CD4-positive, CD25-positive, alpha-beta regulatory T cell (primary cell): ENCODE results near the gene SERTAD4. TPM values are rescaled to one million over a fixed set of nuclear protein-coding genes. Genes with fewer than 3 reads are reported as not detected.

Experiments
- ATAC-seq, 2 donors: fragments of 150-1000 bp; cut with Tn5 transposase; one replicate each; pipeline ENCODE4 v1.10.0; 2021; ENCODE audit warnings: low read depth in 2 of 2, moderate number of reproducible peaks in 2 of 2, moderate library complexity in 1 of 2
- DNase-seq, 3 donors: peaks; one replicate each; pipeline versions ENCODE4 v3.0.0 to v3.0.0-alpha.2; 2012 to 2022; ENCODE audit warnings: mixed read lengths in 1 of 3
- H3K27ac ChIP-seq: one replicate; pipeline ENCODE4 v1.7.0; 2013; ENCODE audit warnings: mild to moderate bottlenecking, low read length; ENCODE audit not compliant: insufficient read depth, poor library complexity, severe bottlenecking
- H3K27me3 ChIP-seq: one replicate; pipeline ENCODE4 v1.7.0; 2013; ENCODE audit warnings: low read length; ENCODE audit not compliant: control insufficient read depth, insufficient read depth
- H3K36me3 ChIP-seq: one replicate; pipeline ENCODE4 v1.7.0; 2013; ENCODE audit warnings: mild to moderate bottlenecking, low read length, moderate library complexity; ENCODE audit not compliant: control insufficient read depth, insufficient read depth
- H3K4me1 ChIP-seq: 2 replicates; pipeline ENCODE4 v1.7.0; 2013; ENCODE audit warnings: mild to moderate bottlenecking, low read length; ENCODE audit not compliant: insufficient read depth, control insufficient read depth, poor library complexity, severe bottlenecking
- H3K4me3 ChIP-seq: one replicate; pipeline ENCODE4 v1.7.0; 2013; ENCODE audit warnings: low read depth, mild to moderate bottlenecking, low read length, moderate library complexity
- H3K9me3 ChIP-seq, 2 experiments: 1 replicate in 1 of 2; 2 replicates in 1 of 2; pipeline ENCODE4 v1.7.0; 2013; ENCODE audit warnings: low read length in 2 of 2, mild to moderate bottlenecking in 1 of 2, moderate library complexity in 1 of 2; ENCODE audit not compliant: control insufficient read depth in 2 of 2
- H3K27ac Mint-ChIP-seq, 3 donors: one replicate each; pipeline ENCODE4 v1.8.0; 2020 to 2022; ENCODE audit warnings: mild to moderate bottlenecking in 3 of 3, mixed read lengths in 3 of 3, moderate library complexity in 2 of 3
- H3K27me3 Mint-ChIP-seq: one replicate; pipeline ENCODE4 v1.8.0; 2022; ENCODE audit warnings: mild to moderate bottlenecking, mixed read lengths
- H3K36me3 Mint-ChIP-seq: one replicate; pipeline ENCODE4 v1.8.0; 2020; ENCODE audit warnings: mixed read lengths
- H3K4me1 Mint-ChIP-seq, 4 donors: one replicate each; pipeline ENCODE4 v1.8.0; 2020 to 2022; ENCODE audit warnings: mixed read lengths in 4 of 4, mild to moderate bottlenecking in 1 of 4
- H3K4me3 Mint-ChIP-seq, 4 donors: one replicate each; pipeline ENCODE4 v1.8.0; 2020 to 2022; ENCODE audit warnings: mild to moderate bottlenecking in 4 of 4, mixed read lengths in 4 of 4, moderate library complexity in 3 of 4
- H3K9me3 Mint-ChIP-seq, 7 donors: one replicate each; pipeline ENCODE4 v1.8.0; 2020 to 2022; ENCODE audit warnings: mixed read lengths in 7 of 7, mild to moderate bottlenecking in 3 of 7, moderate library complexity in 2 of 7
- polyA plus RNA-seq, 4 donors: library from polyadenylated mRNA; unstranded; fragments of 300-500 nt; fragmentation: Illumina TruSeq; gene quantifications; one replicate each; pipeline ENCODE4 v1.2.3, GENCODE V29; 2021
- total RNA-seq: library from RNA; stranded (reverse); gene quantifications from one replicate; pipeline ENCODE4 v1.2.3, GENCODE V29; 2022

SERTAD4 gene
- total and polyA plus RNA-seq, 5 donors from 2014 or later = not detected

GRCh38 chr1:210289248-210289647, 56.7 kb downstream of the SERTAD4 start:
- Mint-ChIP-seq H3K9me3 (peaks cover 0 to 4% (median 0%) of the 10 kb centered on the region in 7 donors), H3K36me3 (no peaks in the 10 kb centered on the region), H3K27ac (no peak overlapping the region), H3K27me3 (peaks cover 52% of the 10 kb centered on the region), H3K4me3 (no peak overlapping the region), H3K4me1 (peaks cover 0 to 5% (median 0%) of the 10 kb centered on the region in 4 donors)
- H3K9me3 ChIP-seq = no peaks in the 10 kb centered on the region
- no peak overlapping the region for H3K27ac ChIP-seq
- H3K36me3 ChIP-seq = no peaks in the 10 kb centered on the region
- peaks cover 4% of the 10 kb centered on the region for H3K4me1 ChIP-seq
- no peak overlapping the region for H3K4me3 ChIP-seq
- no peak for ATAC-seq
- no peak for DNase-seq
- peaks cover 8% of the 10 kb centered on the region for H3K27me3 ChIP-seq

- H3K27ac Mint-ChIP-seq = no peak overlapping the region
- H3K4me1 Mint-ChIP-seq = peaks cover 0 to 5% (median 0%) of the 10 kb centered on the region in 4 donors
- H3K27me3 Mint-ChIP-seq = peaks cover 48% of the 10 kb centered on the region
- Histone ChIP-seq H3K9me3 (no peaks in the 10 kb centered on the region), H3K4me1 (peaks cover 4% of the 10 kb centered on the region), H3K27me3 (peaks cover 8% of the 10 kb centered on the region), H3K27ac (no peak overlapping the region), H3K4me3 (no peak overlapping the region), H3K36me3 (no peaks in the 10 kb centered on the region)
- H3K9me3 Mint-ChIP-seq = peaks cover 0 to 4% (median 0%) of the 10 kb centered on the region in 7 donors
- DNase-seq (no peak), ATAC-seq (no peak)
- H3K36me3 Mint-ChIP-seq = no peaks in the 10 kb centered on the region
- no peak overlapping the region for H3K4me3 Mint-ChIP-seq
Measured at GRCh38 chr1:210291081-210291764, 58.6 kb downstream of the SERTAD4 start.

GRCh38 chr1:210291786-210292230, 59.2 kb downstream of the SERTAD4 start:
- no peaks in the 10 kb centered on the region for H3K36me3 ChIP-seq
- Mint-ChIP-seq H3K36me3 (no peaks in the 10 kb centered on the region), H3K4me1 (peaks cover 0 to 5% (median 0%) of the 10 kb centered on the region in 4 donors), H3K9me3 (peaks cover 0 to 4% (median 0%) of the 10 kb centered on the region in 7 donors), H3K27ac (no peak overlapping the region), H3K27me3 (peaks cover 48% of the 10 kb centered on the region), H3K4me3 (no peak overlapping the region)
- no peak overlapping the region for H3K27ac ChIP-seq
- H3K27me3 ChIP-seq = peaks cover 8% of the 10 kb centered on the region
- H3K4me3 ChIP-seq = no peak overlapping the region
- H3K9me3 ChIP-seq = no peaks in the 10 kb centered on the region
- DNase-seq (no peak), ATAC-seq (no peak)
- H3K4me1 ChIP-seq = peaks cover 4% of the 10 kb centered on the region

- peaks cover 51% of the 10 kb centered on the region for H3K27me3 Mint-ChIP-seq
- no peaks in the 10 kb centered on the region for H3K36me3 Mint-ChIP-seq
- H3K4me3 ChIP-seq = no peak overlapping the region
- DNase-seq (peak in 1 of 3 donors; percentile 6), ATAC-seq (no peak)
- no peak overlapping the region for H3K27ac ChIP-seq
- H3K36me3 ChIP-seq = no peaks in the 10 kb centered on the region
- no peak overlapping the region for H3K27ac Mint-ChIP-seq
- peak overlapping the region in 2 of 4 donors; percentile 16 to 64 for H3K4me3 Mint-ChIP-seq
- peaks cover 0 to 5% (median 0%) of the 10 kb centered on the region in 4 donors for H3K4me1 Mint-ChIP-seq
- peaks cover 4% of the 10 kb centered on the region for H3K4me1 ChIP-seq
- H3K9me3 ChIP-seq = no peaks in the 10 kb centered on the region
- H3K9me3 Mint-ChIP-seq = peaks cover 0 to 4% (median 0%) of the 10 kb centered on the region in 7 donors
- H3K27me3 ChIP-seq = peaks cover 8% of the 10 kb centered on the region
Measured at GRCh38 chr1:210292231-210292871, 59.8 kb downstream of the SERTAD4 start.

- peaks cover 55% of the 10 kb centered on the region for H3K27me3 Mint-ChIP-seq
- H3K4me3 ChIP-seq = no peak overlapping the region
- peaks cover 0 to 4% (median 0%) of the 10 kb centered on the region in 7 donors for H3K9me3 Mint-ChIP-seq
- peaks cover 0 to 5% (median 0%) of the 10 kb centered on the region in 4 donors for H3K4me1 Mint-ChIP-seq
- H3K27me3 ChIP-seq = peaks cover 11% of the 10 kb centered on the region
- H3K9me3 ChIP-seq = no peaks in the 10 kb centered on the region
- H3K27ac Mint-ChIP-seq = no peak overlapping the region
- no peaks in the 10 kb centered on the region for H3K36me3 ChIP-seq
- no peak overlapping the region for H3K4me3 Mint-ChIP-seq
- peaks cover 4% of the 10 kb centered on the region for H3K4me1 ChIP-seq
- no peak overlapping the region for H3K27ac ChIP-seq
- DNase-seq = no peak
- H3K36me3 Mint-ChIP-seq = no peaks in the 10 kb centered on the region
- no peak for ATAC-seq
Measured at GRCh38 chr1:210293171-210293607, 60.6 kb downstream of the SERTAD4 start.

- Mint-ChIP-seq H3K27me3 (peaks cover 48% of the 10 kb centered on the region), H3K4me3 (no peak overlapping the region), H3K27ac (no peak overlapping the region), H3K4me1 (peaks cover 0 to 5% (median 0%) of the 10 kb centered on the region in 4 donors), H3K9me3 (peaks cover 0 to 2% (median 0%) of the 10 kb centered on the region in 7 donors), H3K36me3 (no peaks in the 10 kb centered on the region)
- ATAC-seq = no peak
- Histone ChIP-seq H3K36me3 (no peaks in the 10 kb centered on the region), H3K9me3 (no peaks in the 10 kb centered on the region), H3K4me1 (peaks cover 4% of the 10 kb centered on the region), H3K27ac (no peak overlapping the region), H3K27me3 (peaks cover 8% of the 10 kb centered on the region), H3K4me3 (no peak overlapping the region)
- no peak for DNase-seq
Measured at GRCh38 chr1:210294999-210295745, 62.6 kb downstream of the SERTAD4 start.
